ENCODE data around the gene CKAP2. TPM values are rescaled to one million over a fixed set of nuclear protein-coding genes. Genes with fewer than 3 reads are reported as not detected.

The CKAP2 gene
- total and polyA plus RNA-seq, 4 donors: 2.4 to 40.9 (median 2.8) TPM

- H3K9me3 ChIP-seq (ENCODE audit: control insufficient read depth in 4 of 4, low read length in 3 of 4): no peaks in the 10 kb centered on the region
- H3K27me3 ChIP-seq (ENCODE audit: control insufficient read depth in 4 of 4, insufficient read depth in 4 of 4, low read length in 3 of 4): no peaks in the 10 kb centered on the region
- peaks cover 0 to 3% (median 0%) of the 10 kb centered on the region in 4 donors for H3K36me3 ChIP-seq (ENCODE audit: control insufficient read depth in 4 of 4, insufficient read depth in 3 of 4, low read depth in 1 of 4, low read length in 3 of 4)
- peak within 1 kb of the TSS; percentile 41 to 42 for H3K27ac ChIP-seq (ENCODE audit: low read depth in 1 of 2, low read length in 2 of 2)
- DNase-seq (ENCODE audit: low spot score): no peak
- H3K9ac ChIP-seq (ENCODE audit: low read depth in 1 of 2, low read length in 2 of 2): peak within 1 kb of the TSS in 1 of 2 donors; percentile 31
- 2% methylated on average over 68 of the region's 68 CpGs for WGBS
- no peak for TF ChIP-seq HNF4G (IDR thresholded peaks at IDR 0.05)
- TF ChIP-seq SP1 (IDR thresholded peaks at IDR 0.05): no peak
- peak; percentile 1 for TF ChIP-seq REST (IDR thresholded peaks at IDR 0.05)
- peak within 1 kb of the TSS; percentile 41 to 67 (median 63) for H3K4me3 ChIP-seq (ENCODE audit: low read depth in 1 of 3, low read length in 3 of 3)
- H3K4me1 ChIP-seq (ENCODE audit: control insufficient read depth in 4 of 4, insufficient read depth in 4 of 4, low read length in 3 of 4): peaks cover 2 to 13% (median 10%) of the 10 kb centered on the region in 4 donors
Observed at GRCh38 chr13:52405767-52406494, 49.3 kb upstream of the CKAP2 start, which contains the start of gene THSD1. Gene THSD1 (minus strand): TSS chr13:52406172. CDS start chr13:52402600, 3,572 bp downstream.

GRCh38 chr13:52406629-52407028 is 48.6 kb upstream of the CKAP2 start:
- Histone ChIP-seq H3K36me3 (ENCODE audit: control insufficient read depth in 4 of 4, insufficient read depth in 3 of 4, low read depth in 1 of 4, low read length in 3 of 4) (peaks cover 0 to 3% (median 0%) of the 10 kb centered on the region in 4 donors), H3K9me3 (ENCODE audit: control insufficient read depth in 4 of 4, low read length in 3 of 4) (no peaks in the 10 kb centered on the region), H3K9ac (ENCODE audit: low read depth in 1 of 2, low read length in 2 of 2) (no peak overlapping the region), H3K4me3 (ENCODE audit: low read depth in 1 of 3, low read length in 3 of 3) (no peak overlapping the region), H3K27me3 (ENCODE audit: control insufficient read depth in 4 of 4, insufficient read depth in 4 of 4, low read length in 3 of 4) (no peaks in the 10 kb centered on the region), H3K4me1 (ENCODE audit: control insufficient read depth in 4 of 4, insufficient read depth in 4 of 4, low read length in 3 of 4) (peaks cover 2 to 13% (median 10%) of the 10 kb centered on the region in 4 donors), H3K27ac (ENCODE audit: low read depth in 1 of 2, low read length in 2 of 2) (peak overlapping the region; percentile 41 to 42)
- 41% methylated on average over 4 of the region's 4 CpGs for WGBS
- DNase-seq (ENCODE audit: low spot score): no peak
- TF ChIP-seq ZBTB33 (IDR thresholded peaks at IDR 0.05) (no peak), YY1 (IDR thresholded peaks at IDR 0.05) (peak; percentile 61), REST (IDR thresholded peaks at IDR 0.05) (no peak), EGR1 (IDR thresholded peaks at IDR 0.05; ENCODE audit: low read depth in 2 of 2) (no peak), MAX (IDR thresholded peaks at IDR 0.05) (no peak), RXRA (IDR thresholded peaks at IDR 0.05) (peak in 1 of 2 donors; percentile 42), FOXA1 (IDR thresholded peaks at IDR 0.05) (peak; percentile 25), FOXA2 (IDR thresholded peaks at IDR 0.05) (peak; percentile 66), RAD21 (IDR thresholded peaks at IDR 0.05) (peak in 1 of 2 donors; percentile 11), NR2F2 (IDR thresholded peaks at IDR 0.05) (no peak), HNF4A (conservative IDR thresholded peaks at IDR 0.05) (peak in 1 of 2 donors; percentile 36), JUND (IDR thresholded peaks at IDR 0.05) (no peak), ATF3 (IDR thresholded peaks at IDR 0.05) (no peak), TAF1 (conservative IDR thresholded peaks at IDR 0.05) (no peak), GABPA (IDR thresholded peaks at IDR 0.05 in 1 of 2, conservative IDR thresholded peaks at IDR 0.05 in 1 of 2) (peak in 1 of 2 donors; percentile 28), SP1 (IDR thresholded peaks at IDR 0.05) (no peak), HNF4G (IDR thresholded peaks at IDR 0.05) (no peak), CTCF (IDR thresholded peaks at IDR 0.05; ENCODE audit: low read depth, low read length, missing input control) (no peak)
